Parathyroid adenoma (tissue), 2 donors: ENCODE results near the gene MKLN1.
A peak's percentile ranks its signal among the peaks of the same experiment; 100 is the strongest.

Experiments
- H2AFZ ChIP-seq: fragments of 300-600 bp; sonication (generic); one replicate; pipeline ENCODE4 v1.7.0; 2017; ENCODE audit warnings: antibody characterized with exemption, mild to moderate bottlenecking
- H3K27ac ChIP-seq: fragments of 300-600 bp; sonication (generic); one replicate; pipeline ENCODE4 v1.7.0; 2017
- H3K27me3 ChIP-seq: fragments of 300-600 bp; sonication (generic); one replicate; pipeline ENCODE4 v1.7.0; 2017; ENCODE audit warnings: low read length; ENCODE audit not compliant: control insufficient read depth, insufficient read depth
- H3K36me3 ChIP-seq: fragments of 300-600 bp; sonication (generic); one replicate; pipeline ENCODE4 v1.7.0; 2017; ENCODE audit warnings: low read length; ENCODE audit not compliant: control insufficient read depth, insufficient read depth
- H3K4me1 ChIP-seq: fragments of 300-600 bp; sonication (generic); one replicate; pipeline ENCODE4 v1.7.0; 2017; ENCODE audit warnings: control low read depth
- H3K4me2 ChIP-seq: fragments of 300-600 bp; sonication (generic); one replicate; pipeline ENCODE4 v1.7.0; 2017; ENCODE audit warnings: low read length
- H3K4me3 ChIP-seq: fragments of 300-600 bp; sonication (generic); one replicate; pipeline ENCODE4 v1.7.0; 2017; ENCODE audit warnings: low read depth, low read length
- H3K79me2 ChIP-seq: fragments of 300-600 bp; sonication (generic); one replicate; pipeline ENCODE4 v1.7.0; 2017; ENCODE audit warnings: control low read depth
- H3K9ac ChIP-seq: fragments of 300-600 bp; sonication (generic); one replicate; pipeline ENCODE4 v1.7.0; 2017; ENCODE audit warnings: mild to moderate bottlenecking
- H3K9me3 ChIP-seq: fragments of 300-600 bp; sonication (generic); one replicate; pipeline ENCODE4 v1.7.0; 2017; ENCODE audit warnings: low read length; ENCODE audit not compliant: control insufficient read depth
- CTCF ChIP-seq: fragments of 300-600 bp; sonication (generic); IDR thresholded peaks from one replicate; pipeline ENCODE4 v1.7.0; 2017; ENCODE audit warnings: antibody characterized with exemption, mild to moderate bottlenecking
- donor health status: primary hyperparathyroidism.

The MKLN1 gene

GRCh38 chr7:131487217-131487616 lies 159.5 kb downstream of the MKLN1 start:
- no peak overlapping the region for H3K4me2 ChIP-seq
- H3K27ac ChIP-seq: no peak overlapping the region
- H3K27me3 ChIP-seq: no peaks in the 10 kb centered on the region

GRCh38 chr7:131488361-131488760 lies 160.7 kb downstream of the MKLN1 start:
- Histone ChIP-seq H3K4me2 (no peak overlapping the region), H2AFZ (no peak overlapping the region), H3K9ac (no peak overlapping the region), H3K36me3 (no peaks in the 10 kb centered on the region), H3K27ac (no peak overlapping the region), H3K27me3 (no peaks in the 10 kb centered on the region), H3K4me3 (no peak overlapping the region), H3K9me3 (no peaks in the 10 kb centered on the region), H3K79me2 (no peaks in the 10 kb centered on the region), H3K4me1 (no peaks in the 10 kb centered on the region)
- TF ChIP-seq CTCF: peak; percentile 18

More at GRCh38 chr7:131487217-131487616, 159.5 kb downstream of the MKLN1 start:
- Histone ChIP-seq H3K79me2 (no peaks in the 10 kb centered on the region), H3K9me3 (no peaks in the 10 kb centered on the region), H3K9ac (no peak overlapping the region), H3K4me1 (no peaks in the 10 kb centered on the region), H3K4me3 (no peak overlapping the region), H3K36me3 (no peaks in the 10 kb centered on the region), H2AFZ (no peak overlapping the region)
- TF ChIP-seq CTCF: no peak

GRCh38 chr7:131489196-131489595 lies 161.5 kb downstream of the MKLN1 start:
- Histone ChIP-seq H3K79me2 (no peaks in the 10 kb centered on the region), H3K27ac (no peak overlapping the region), H3K36me3 (no peaks in the 10 kb centered on the region), H3K9me3 (no peaks in the 10 kb centered on the region), H3K4me3 (no peak overlapping the region), H2AFZ (no peak overlapping the region), H3K4me2 (no peak overlapping the region), H3K27me3 (no peaks in the 10 kb centered on the region), H3K9ac (no peak overlapping the region), H3K4me1 (no peaks in the 10 kb centered on the region)
- TF ChIP-seq CTCF: no peak

- Histone ChIP-seq H3K27me3 (no peaks in the 10 kb centered on the region), H3K9me3 (no peaks in the 10 kb centered on the region), H3K27ac (no peak overlapping the region), H2AFZ (no peak overlapping the region), H3K79me2 (no peaks in the 10 kb centered on the region), H3K4me1 (no peaks in the 10 kb centered on the region), H3K9ac (no peak overlapping the region), H3K36me3 (no peaks in the 10 kb centered on the region), H3K4me2 (no peak overlapping the region), H3K4me3 (no peak overlapping the region)
- no peak for TF ChIP-seq CTCF
These were observed 162.2 kb downstream of the MKLN1 start for GRCh38 chr7:131489881-131490280.

GRCh38 chr7:131493081-131493480 lies 165.4 kb downstream of the MKLN1 start:
- H3K4me3 ChIP-seq: no peak overlapping the region
- H3K4me1 ChIP-seq: no peaks in the 10 kb centered on the region
- H3K27ac ChIP-seq: no peak overlapping the region
- H3K79me2 ChIP-seq: no peaks in the 10 kb centered on the region
- no peaks in the 10 kb centered on the region for H3K27me3 ChIP-seq
- H3K9ac ChIP-seq: no peak overlapping the region
- H2AFZ ChIP-seq: no peak overlapping the region
- TF ChIP-seq CTCF: no peak
- H3K36me3 ChIP-seq: no peaks in the 10 kb centered on the region
- no peaks in the 10 kb centered on the region for H3K9me3 ChIP-seq
- no peak overlapping the region for H3K4me2 ChIP-seq
